AG10803 (cell line): ENCODE results near the gene MAP6.

Source experiments
- DNase-seq: peaks from one replicate; pipeline ENCODE4 v3.0.0; 2010; ENCODE audit warnings: low read depth
- H3K4me3 ChIP-seq: 2 replicates; pipeline ENCODE4 v1.5.1; 2011; ENCODE audit warnings: mild to moderate bottlenecking, low read length, control low read depth
- CTCF ChIP-seq: conservative IDR thresholded peaks from 2 replicates; pipeline ENCODE4 v1.5.1; 2011; ENCODE audit warnings: mild to moderate bottlenecking, low read length, control low read depth, inconsistent platforms

MAP6 gene

GRCh38 chr11:75560644-75561043 lies 108.2 kb downstream of the MAP6 start:
- TF ChIP-seq CTCF: peak; percentile 11; the same call in 1 of the 2 replicates
- DNase-seq: peak; percentile 68
- no peak overlapping the region for H3K4me3 ChIP-seq

DNA sequence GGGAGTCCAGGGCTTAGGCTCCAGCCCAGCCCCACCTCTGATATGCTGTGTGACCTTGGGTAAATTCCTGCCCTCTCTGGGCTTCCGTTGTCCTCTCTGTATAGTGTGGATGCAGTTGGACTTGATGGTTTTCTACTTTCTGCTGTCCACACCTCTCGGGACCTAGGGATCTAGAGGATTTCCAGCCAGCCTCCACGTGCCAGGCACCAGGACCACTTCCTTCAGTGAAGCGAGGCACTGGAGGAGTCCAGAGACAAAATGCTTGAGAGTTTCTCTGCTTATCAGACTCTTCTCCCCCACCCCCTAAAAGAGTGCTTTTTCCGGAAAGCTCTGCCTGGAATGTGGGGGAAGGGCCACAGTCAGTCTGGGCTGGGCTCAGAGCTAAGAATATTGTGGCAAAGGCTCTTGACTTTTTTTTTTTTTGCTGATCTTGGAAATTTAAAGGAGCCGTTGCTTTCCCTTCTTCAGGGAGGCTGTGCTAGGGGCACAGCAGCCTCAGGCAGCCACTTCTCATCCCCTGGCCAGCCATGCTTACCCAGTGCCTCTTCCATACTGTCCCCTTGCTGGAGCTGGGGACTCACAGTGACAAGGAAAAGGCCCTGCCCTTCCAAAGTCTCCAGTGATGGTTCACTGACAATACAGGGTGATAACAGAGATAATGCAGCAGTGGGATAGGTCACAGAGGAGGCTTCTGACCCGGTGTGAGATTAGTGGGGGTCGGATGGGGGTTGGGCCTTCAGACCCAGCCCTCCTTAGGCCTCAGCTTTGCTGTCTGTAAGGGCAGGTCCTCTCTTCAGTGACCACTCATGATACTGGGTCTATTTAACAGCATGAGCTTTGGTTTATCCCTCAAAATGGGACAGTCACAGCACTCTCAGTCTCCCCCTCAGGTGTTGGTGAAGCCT lies 109.6 kb downstream of the MAP6 start:
- DNase-seq: peak; percentile 87
- no peak for TF ChIP-seq CTCF
- peak overlapping the region; percentile 54 for H3K4me3 ChIP-seq

DNA sequence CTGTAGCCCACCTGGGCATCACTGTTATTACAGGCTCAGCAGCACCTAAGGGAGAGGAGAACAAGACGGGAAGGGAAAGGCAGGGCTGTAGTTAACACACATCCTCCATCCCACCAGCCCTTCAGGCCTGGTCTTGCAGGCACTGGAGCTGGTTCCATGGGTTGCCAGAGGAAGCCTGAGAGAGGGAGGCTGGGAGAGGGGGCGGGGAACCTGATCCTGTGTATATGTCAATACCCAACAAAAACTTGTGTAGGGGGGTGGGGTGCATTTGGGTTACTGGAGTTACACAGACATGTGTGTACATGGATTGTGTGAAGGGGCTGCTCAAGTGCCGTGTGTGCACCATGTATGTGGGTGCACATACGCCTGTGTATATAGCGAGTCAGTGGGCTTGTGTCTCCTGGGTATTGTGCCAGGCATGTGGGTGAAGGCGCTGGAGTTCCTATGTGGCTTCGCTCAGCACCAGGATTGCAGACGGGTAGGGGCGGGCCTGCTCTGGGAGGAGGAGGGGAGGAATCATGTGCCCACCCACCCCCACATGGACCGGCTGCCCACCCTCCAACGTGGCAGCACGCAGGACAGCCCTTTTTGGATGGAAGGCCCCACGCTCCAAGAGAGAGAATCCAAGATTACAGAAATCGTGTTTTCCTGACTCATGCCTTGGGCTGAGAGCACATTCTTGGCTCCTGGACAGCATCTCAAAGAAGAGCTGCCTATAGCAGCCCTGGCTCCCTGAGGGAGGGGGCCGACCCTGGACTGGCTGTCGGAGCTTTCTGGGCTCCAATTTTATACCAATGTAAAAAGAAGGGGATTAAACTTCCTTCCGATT lies 111.0 kb downstream of the MAP6 start:
- no peak for TF ChIP-seq CTCF
- H3K4me3 ChIP-seq: peak overlapping the region; percentile 54
- DNase-seq: peak; percentile 96

GRCh38 chr11:75556275-75556674 lies 112.6 kb downstream of the MAP6 start:
- DNase-seq: no peak
- no peak for TF ChIP-seq CTCF
- no peak overlapping the region for H3K4me3 ChIP-seq

- DNase-seq: no peak
- no peak for TF ChIP-seq CTCF
- H3K4me3 ChIP-seq: no peak overlapping the region; the same call in 1 of the 2 replicates
These were observed 113.6 kb downstream of the MAP6 start for GRCh38 chr11:75555079-75555811.

- peak; percentile 100 for DNase-seq
- no peak for TF ChIP-seq CTCF
- peak overlapping the region; percentile 48 for H3K4me3 ChIP-seq
These were observed 114.4 kb downstream of the MAP6 start for GRCh38 chr11:75554258-75555022.
